Astrocyte (in vitro differentiated cells and primary cell): ENCODE data around the gene JMJD8. TPM values are rescaled to one million over a fixed set of nuclear protein-coding genes. Genes with fewer than 3 reads are reported as not detected.

Source experiments
- DNase-seq: peaks from one replicate; pipeline ENCODE4 v3.0.0-alpha.2; 2010; ENCODE audit warnings: low read depth
- FAIRE-seq: peaks from 2 replicates; lab custom pipeline; 2011; peaks lifted over from hg19 to GRCh38; lab: Jason Lieb, UNC
- H2AFZ ChIP-seq: 2 replicates; pipeline ENCODE4 v1.6.0; 2012; ENCODE audit warnings: low read depth, low read length, inconsistent platforms
- H3K27ac ChIP-seq: 2 replicates; pipeline ENCODE4 v1.5.1; 2011; ENCODE audit warnings: low read depth, low read length, inconsistent platforms
- H3K27me3 ChIP-seq: 2 replicates; pipeline ENCODE4 v1.6.0; 2011; ENCODE audit warnings: low read length, inconsistent platforms; ENCODE audit not compliant: insufficient read depth
- H3K36me3 ChIP-seq: 2 replicates; pipeline ENCODE4 v1.5.1; 2011; ENCODE audit warnings: low read length, inconsistent platforms; ENCODE audit not compliant: insufficient read depth
- H3K4me1 ChIP-seq: 2 replicates; pipeline ENCODE4 v1.5.1; 2011; ENCODE audit warnings: low read length, inconsistent platforms; ENCODE audit not compliant: insufficient read depth
- H3K4me2 ChIP-seq: 2 replicates; pipeline ENCODE4 v1.6.0; 2012; ENCODE audit warnings: low read length, inconsistent platforms
- H3K4me3 ChIP-seq: 2 replicates; pipeline ENCODE4 v1.5.1; 2011; ENCODE audit warnings: low read depth, mild to moderate bottlenecking, low read length, inconsistent platforms; ENCODE audit not compliant: insufficient read depth
- H3K79me2 ChIP-seq: 2 replicates; pipeline ENCODE4 v1.6.0; 2012; ENCODE audit warnings: mild to moderate bottlenecking, low read length, inconsistent platforms; ENCODE audit not compliant: insufficient read depth
- H3K9ac ChIP-seq: 2 replicates; pipeline ENCODE4 v1.6.0; 2012; ENCODE audit warnings: mild to moderate bottlenecking, low read length, inconsistent platforms
- H3K9me3 ChIP-seq: 2 replicates; pipeline ENCODE4 v1.5.1; 2012; ENCODE audit warnings: low read depth, mild to moderate bottlenecking, low read length, inconsistent platforms; ENCODE audit not compliant: insufficient read depth
- H4K20me1 ChIP-seq: 2 replicates; pipeline ENCODE4 v1.6.0; 2012; ENCODE audit warnings: low read length, inconsistent platforms; ENCODE audit not compliant: insufficient read depth
- H3K27ac Mint-ChIP-seq: one replicate; pipeline ENCODE4 v1.8.0; 2021; ENCODE audit warnings: mild to moderate bottlenecking, mixed read lengths; ENCODE audit not compliant: unreplicated experiment
- H3K27me3 Mint-ChIP-seq: one replicate; pipeline ENCODE4 v1.8.0; 2021; ENCODE audit warnings: low read depth, mixed read lengths; ENCODE audit not compliant: unreplicated experiment
- H3K36me3 Mint-ChIP-seq: one replicate; pipeline ENCODE4 v1.8.0; 2021; ENCODE audit warnings: low read depth, mixed read lengths; ENCODE audit not compliant: unreplicated experiment
- H3K4me1 Mint-ChIP-seq: one replicate; pipeline ENCODE4 v1.8.0; 2021; ENCODE audit warnings: low read depth, mixed read lengths; ENCODE audit not compliant: unreplicated experiment
- H3K4me3 Mint-ChIP-seq: one replicate; pipeline ENCODE4 v1.8.0; 2021; ENCODE audit warnings: mild to moderate bottlenecking, moderate library complexity, mixed read lengths; ENCODE audit not compliant: unreplicated experiment
- H3K9me3 Mint-ChIP-seq: one replicate; pipeline ENCODE4 v1.8.0; 2021; ENCODE audit warnings: mild to moderate bottlenecking, mixed read lengths; ENCODE audit not compliant: unreplicated experiment
- CTCF ChIP-seq: IDR thresholded peaks from 2 replicates; pipeline ENCODE4 v1.5.1; 2011; ENCODE audit warnings: low read depth, mild to moderate bottlenecking, inconsistent platforms, low read length, moderate library complexity; ENCODE audit not compliant: insufficient read depth
- EZH2 ChIP-seq: IDR thresholded peaks from 2 replicates; pipeline ENCODE4 v1.6.1; 2012; ENCODE audit warnings: mild to moderate bottlenecking, low read length, inconsistent platforms; ENCODE audit not compliant: insufficient read depth
- total RNA-seq: library from RNA; stranded (reverse); gene quantifications from 2 replicates; pipeline ENCODE4 v1.2.1, GENCODE V29; 2021

The JMJD8 gene
- total RNA-seq, 1 donor from 2014 or later, result 26.8 TPM

GRCh38 chr16:669666-670065 is 14.5 kb downstream of the JMJD8 start:
- Mint-ChIP-seq H3K4me1 (no peaks in the 10 kb centered on the region), H3K4me3 (peak overlapping the region; percentile 82), H3K36me3 (no peaks in the 10 kb centered on the region), H3K27me3 (no peaks in the 10 kb centered on the region), H3K27ac (no peak overlapping the region), H3K9me3 (no peaks in the 10 kb centered on the region)
- Histone ChIP-seq H3K79me2 (peaks cover 35% of the 10 kb centered on the region), H3K9me3 (no peaks in the 10 kb centered on the region), H3K4me3 (peak overlapping the region; percentile 80), H3K27ac (no peak overlapping the region), H3K27me3 (no peaks in the 10 kb centered on the region), H3K36me3 (no peaks in the 10 kb centered on the region), H3K9ac (no peak overlapping the region), H3K4me2 (peak overlapping the region; percentile 85), H2AFZ (no peak overlapping the region), H4K20me1 (peaks cover 47% of the 10 kb centered on the region), H3K4me1 (peaks cover 5% of the 10 kb centered on the region)
- no peak for FAIRE-seq
- no peak for TF ChIP-seq CTCF
- no peak for TF ChIP-seq EZH2
- no peak for DNase-seq

GRCh38 chr16:668519-669171 is 15.5 kb downstream of the JMJD8 start:
- H3K4me2 ChIP-seq, result peak overlapping the region; percentile 85
- no peaks in the 10 kb centered on the region for H3K27me3 ChIP-seq
- TF ChIP-seq EZH2 (no peak), CTCF (no peak)
- Mint-ChIP-seq H3K27ac (no peak overlapping the region), H3K36me3 (peaks cover 2% of the 10 kb centered on the region), H3K4me3 (peak overlapping the region; percentile 82), H3K27me3 (no peaks in the 10 kb centered on the region), H3K9me3 (no peaks in the 10 kb centered on the region), H3K4me1 (no peaks in the 10 kb centered on the region)
- FAIRE-seq, result no peak
- H3K4me3 ChIP-seq, result peak overlapping the region; percentile 80
- no peaks in the 10 kb centered on the region for H3K36me3 ChIP-seq
- peak overlapping the region; percentile 94 for H3K9ac ChIP-seq
- H2AFZ ChIP-seq, result peak overlapping the region; percentile 51
- peaks cover 35% of the 10 kb centered on the region for H3K79me2 ChIP-seq
- peaks cover 37% of the 10 kb centered on the region for H4K20me1 ChIP-seq
- peaks cover 5% of the 10 kb centered on the region for H3K4me1 ChIP-seq
- peak overlapping the region; percentile 65 for H3K27ac ChIP-seq
- no peak for DNase-seq
- H3K9me3 ChIP-seq, result no peaks in the 10 kb centered on the region

- TF ChIP-seq EZH2 (no peak), CTCF (peak; percentile 51)
- no peak for FAIRE-seq
- no peak within 1 kb of the TSS for H3K27ac Mint-ChIP-seq
Observed at GRCh38 chr16:667780-668518, 16.2 kb downstream of the JMJD8 start, which contains the start of gene RHOT2. Gene RHOT2 (plus strand): TSS chr16:668132. CDS start chr16:668200, 68 bp downstream.

More at GRCh38 chr16:667780-668518, 16.2 kb downstream of the JMJD8 start, which contains the start of gene RHOT2:
- Mint-ChIP-seq H3K27me3 (no peaks in the 10 kb centered on the region), H3K36me3 (peaks cover 2% of the 10 kb centered on the region), H3K4me1 (no peaks in the 10 kb centered on the region), H3K9me3 (no peaks in the 10 kb centered on the region), H3K4me3 (peak within 1 kb of the TSS; percentile 82)
- Histone ChIP-seq H2AFZ (peak within 1 kb of the TSS; percentile 51), H3K9me3 (no peaks in the 10 kb centered on the region), H3K9ac (peak within 1 kb of the TSS; percentile 94), H3K4me3 (peak within 1 kb of the TSS; percentile 80), H3K4me2 (peak within 1 kb of the TSS; percentile 85), H3K27ac (peak within 1 kb of the TSS; percentile 65), H3K4me1 (peaks cover 5% of the 10 kb centered on the region), H3K27me3 (no peaks in the 10 kb centered on the region), H3K36me3 (no peaks in the 10 kb centered on the region), H4K20me1 (peaks cover 32% of the 10 kb centered on the region), H3K79me2 (peaks cover 35% of the 10 kb centered on the region)
- peak; percentile 69 for DNase-seq
